ENCODE measurements around the gene ST8SIA6.

The ST8SIA6 gene

GRCh38 chr10:17286562-17287550 is 167.5 kb downstream of the ST8SIA6 start:
- no peaks in the 10 kb centered on the region for H4K20me1 ChIP-seq (ENCODE audit: insufficient read depth, low read length, poor library complexity, severe bottlenecking)
- no peaks in the 10 kb centered on the region for H3K79me2 ChIP-seq (ENCODE audit: insufficient read depth, low read length)
- no peak overlapping the region for H2AFZ ChIP-seq (ENCODE audit: low read length)
- H3K36me3 ChIP-seq (ENCODE audit: insufficient read depth, low read length), result no peaks in the 10 kb centered on the region
- no peaks in the 10 kb centered on the region for H3F3A ChIP-seq (ENCODE audit: low read depth)
- H3K4me1 ChIP-seq (ENCODE audit: insufficient read depth, low read length, poor library complexity, severe bottlenecking), result no peaks in the 10 kb centered on the region
- no peak for TF ChIP-seq CTCF (conservative IDR thresholded peaks at IDR 0.05; ENCODE audit: low read length)
- TF ChIP-seq EZH2phosphoT487 (IDR thresholded peaks at IDR 0.05; ENCODE audit: borderline replicate concordance), result no peak
- H3K9ac ChIP-seq (ENCODE audit: low read depth, low read length, poor library complexity, severe bottlenecking), result no peak overlapping the region
- H3K9me3 ChIP-seq (ENCODE audit: insufficient read depth, low read depth, low read length), result no peaks in the 10 kb centered on the region; the same call in 1 of the 2 replicates
- H3K4me3 ChIP-seq (ENCODE audit: low read length, poor library complexity, severe bottlenecking), result no peak overlapping the region
- no peak overlapping the region for H3K4me2 ChIP-seq (ENCODE audit: low read depth, low read length, poor library complexity, severe bottlenecking)
- H3K27me3 ChIP-seq (ENCODE audit: insufficient read depth, low read length, poor library complexity, severe bottlenecking), result no peaks in the 10 kb centered on the region
- no peaks in the 10 kb centered on the region for H3K9me2 ChIP-seq (replicated peaks; ENCODE audit: low read depth, low read length)

- no peaks in the 10 kb centered on the region for H4K20me1 ChIP-seq (ENCODE audit: insufficient read depth, low read length, poor library complexity, severe bottlenecking)
- H3F3A ChIP-seq (ENCODE audit: low read depth), result no peaks in the 10 kb centered on the region
- no peaks in the 10 kb centered on the region for H3K36me3 ChIP-seq (ENCODE audit: insufficient read depth, low read length)
- H3K79me2 ChIP-seq (ENCODE audit: insufficient read depth, low read length), result no peaks in the 10 kb centered on the region
- H3K27me3 ChIP-seq (ENCODE audit: insufficient read depth, low read length, poor library complexity, severe bottlenecking), result peaks cover 3% of the 10 kb centered on the region
- no peak overlapping the region for H3K4me2 ChIP-seq (ENCODE audit: low read depth, low read length, poor library complexity, severe bottlenecking)
- H2AFZ ChIP-seq (ENCODE audit: low read length), result no peak overlapping the region
- no peak overlapping the region for H3K4me3 ChIP-seq (ENCODE audit: low read length, poor library complexity, severe bottlenecking)
- H3K9me2 ChIP-seq (replicated peaks; ENCODE audit: low read depth, low read length), result no peaks in the 10 kb centered on the region
- no peak for TF ChIP-seq CTCF (conservative IDR thresholded peaks at IDR 0.05; ENCODE audit: low read length)
- TF ChIP-seq EZH2phosphoT487 (IDR thresholded peaks at IDR 0.05; ENCODE audit: borderline replicate concordance), result no peak
- no peaks in the 10 kb centered on the region; the same call in 1 of the 2 replicates for H3K9me3 ChIP-seq (ENCODE audit: insufficient read depth, low read depth, low read length)
- H3K9ac ChIP-seq (ENCODE audit: low read depth, low read length, poor library complexity, severe bottlenecking), result no peak overlapping the region
- H3K4me1 ChIP-seq (ENCODE audit: insufficient read depth, low read length, poor library complexity, severe bottlenecking), result no peaks in the 10 kb centered on the region
Measured at GRCh38 chr10:17282311-17282710, 172.1 kb downstream of the ST8SIA6 start.

- no peaks in the 10 kb centered on the region for H3K36me3 ChIP-seq (ENCODE audit: insufficient read depth, low read length)
- no peaks in the 10 kb centered on the region for H3K79me2 ChIP-seq (ENCODE audit: insufficient read depth, low read length)
- H3K4me2 ChIP-seq (ENCODE audit: low read depth, low read length, poor library complexity, severe bottlenecking), result no peak overlapping the region
- no peak overlapping the region for H3K4me3 ChIP-seq (ENCODE audit: low read length, poor library complexity, severe bottlenecking)
- no peaks in the 10 kb centered on the region for H3K4me1 ChIP-seq (ENCODE audit: insufficient read depth, low read length, poor library complexity, severe bottlenecking)
- no peaks in the 10 kb centered on the region for H3F3A ChIP-seq (ENCODE audit: low read depth)
- H4K20me1 ChIP-seq (ENCODE audit: insufficient read depth, low read length, poor library complexity, severe bottlenecking), result no peaks in the 10 kb centered on the region
- H3K9ac ChIP-seq (ENCODE audit: low read depth, low read length, poor library complexity, severe bottlenecking), result no peak overlapping the region
- no peaks in the 10 kb centered on the region for H3K9me2 ChIP-seq (replicated peaks; ENCODE audit: low read depth, low read length)
- no peak overlapping the region for H2AFZ ChIP-seq (ENCODE audit: low read length)
- no peaks in the 10 kb centered on the region; the same call in 1 of the 2 replicates for H3K9me3 ChIP-seq (ENCODE audit: insufficient read depth, low read depth, low read length)
- H3K27me3 ChIP-seq (ENCODE audit: insufficient read depth, low read length, poor library complexity, severe bottlenecking), result peaks cover 3% of the 10 kb centered on the region
- TF ChIP-seq CTCF (conservative IDR thresholded peaks at IDR 0.05; ENCODE audit: low read length) (no peak), EZH2phosphoT487 (IDR thresholded peaks at IDR 0.05; ENCODE audit: borderline replicate concordance) (no peak)
Measured at GRCh38 chr10:17278607-17279240, 175.7 kb downstream of the ST8SIA6 start.

All from Loucy (cell line).